HG02759 (cell line): ENCODE measurements around the gene ZBTB18.

ENCODE experiments used
- ATAC-seq: cut with Tn5 transposase; IDR thresholded peaks from one replicate; pipeline ENCODE4 v1.9.1; 2021; ENCODE audit warnings: mild to moderate bottlenecking, moderate library complexity; ENCODE audit not compliant: unreplicated experiment

The ZBTB18 gene

DNA sequence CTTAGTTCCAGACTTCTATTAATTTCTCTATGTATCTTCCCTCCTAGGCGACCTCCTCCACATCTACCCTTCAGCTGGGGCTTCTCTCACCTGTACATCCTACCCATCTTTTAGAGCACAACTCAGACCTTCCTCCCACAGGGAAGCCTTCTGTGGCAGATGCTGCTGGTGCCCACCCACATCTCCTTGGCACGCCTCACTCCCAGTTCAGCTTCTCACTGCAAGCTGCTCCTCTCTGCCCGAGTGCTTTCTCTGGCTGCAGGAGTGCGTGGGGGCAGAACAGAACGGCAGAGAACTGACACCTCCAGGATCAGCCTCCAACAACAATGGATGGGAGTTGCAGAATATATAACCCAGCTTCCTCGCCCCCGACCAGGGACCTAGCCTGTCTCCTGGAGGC is 36.5 kb downstream of the ZBTB18 start:
- ATAC-seq: no peak

DNA sequence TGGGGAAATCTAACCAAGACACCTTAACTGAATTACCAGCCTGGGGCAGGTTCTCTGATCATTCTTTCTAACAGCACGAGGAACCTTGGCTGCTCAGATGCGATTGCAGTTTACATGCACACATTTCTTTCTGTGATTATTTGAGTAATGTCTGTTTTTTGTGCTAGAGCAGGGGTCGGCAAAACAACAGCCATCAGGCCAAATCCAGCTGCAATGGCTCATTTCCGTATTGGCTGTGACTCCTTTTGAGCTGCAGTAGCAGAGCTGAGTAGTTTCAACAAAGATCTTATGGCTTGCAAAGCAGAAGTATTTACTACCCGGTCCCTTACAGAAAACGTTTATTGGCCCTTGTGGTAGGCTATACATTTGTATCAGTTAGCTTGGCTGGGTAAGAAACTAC is 37.1 kb downstream of the ZBTB18 start:
- ATAC-seq: no peak

DNA sequence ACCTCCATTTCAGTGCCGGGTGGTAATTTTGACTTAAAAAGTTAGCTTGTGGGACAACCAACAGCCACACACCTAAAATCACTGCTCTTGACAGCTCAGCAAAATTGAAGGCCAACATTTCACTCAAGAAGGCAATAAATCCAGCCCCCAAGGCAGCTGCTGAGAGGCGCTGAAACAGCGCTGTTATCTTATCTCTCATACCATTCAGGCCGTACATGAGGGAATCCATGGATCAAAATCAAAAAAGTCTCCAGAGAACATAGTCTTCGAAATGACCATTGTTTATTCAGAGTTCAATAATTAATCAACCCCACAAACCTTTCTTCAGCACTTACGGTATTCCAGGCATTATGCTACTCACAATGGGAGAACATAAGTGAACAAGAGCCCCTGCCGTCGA is 38.5 kb downstream of the ZBTB18 start:
- no peak for ATAC-seq

DNA sequence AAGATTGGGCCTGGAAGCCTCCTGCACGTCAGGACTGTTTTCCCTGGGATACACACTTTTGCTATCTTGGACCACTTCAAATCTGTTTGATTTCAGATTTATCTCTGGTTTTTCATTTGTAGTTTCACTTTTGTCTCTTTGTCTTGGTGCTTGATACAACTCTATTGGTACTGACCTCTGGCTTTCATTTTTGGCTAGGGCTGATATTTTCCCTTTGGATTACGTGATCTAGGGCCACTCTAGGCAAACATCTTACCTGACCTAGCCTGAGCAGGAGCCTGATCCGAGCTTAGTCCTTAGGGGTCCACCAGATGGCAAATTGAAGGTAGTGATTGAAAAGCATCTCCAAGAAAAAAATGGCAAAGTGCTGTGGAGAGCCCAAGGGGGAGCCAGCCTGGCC is 39.6 kb downstream of the ZBTB18 start:
- no peak for ATAC-seq

DNA sequence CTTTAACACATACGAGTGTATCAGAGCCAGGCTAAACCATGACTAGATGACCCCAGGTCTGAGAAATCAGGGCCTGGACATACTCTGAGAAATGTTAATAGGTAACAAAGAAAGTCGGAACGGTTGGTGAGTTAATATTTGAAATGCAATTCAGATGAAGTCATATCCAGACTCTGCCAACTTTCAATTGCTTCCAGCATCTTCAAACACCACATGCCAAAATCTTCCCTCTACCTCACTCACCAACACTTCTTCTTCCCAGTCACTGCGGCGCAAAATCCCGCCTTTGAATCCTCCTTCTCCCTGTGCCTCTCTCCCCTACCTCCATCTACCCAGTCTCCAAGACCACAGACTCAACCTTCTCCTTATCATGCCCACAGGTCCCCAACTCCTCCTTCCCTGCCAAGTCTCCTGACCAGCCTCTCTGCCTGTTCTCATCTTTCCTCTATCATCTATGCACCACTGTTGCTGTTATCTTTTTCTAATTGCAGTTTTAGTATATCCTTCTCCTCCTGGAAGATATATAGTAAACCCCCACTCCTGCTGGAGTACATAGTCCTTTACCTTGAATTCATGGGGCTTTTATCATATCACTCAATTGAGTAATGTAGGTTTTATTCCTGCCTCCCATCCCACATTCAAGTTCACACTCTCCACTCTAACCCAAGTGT is 41.3 kb downstream of the ZBTB18 start:
- ATAC-seq: no peak

DNA sequence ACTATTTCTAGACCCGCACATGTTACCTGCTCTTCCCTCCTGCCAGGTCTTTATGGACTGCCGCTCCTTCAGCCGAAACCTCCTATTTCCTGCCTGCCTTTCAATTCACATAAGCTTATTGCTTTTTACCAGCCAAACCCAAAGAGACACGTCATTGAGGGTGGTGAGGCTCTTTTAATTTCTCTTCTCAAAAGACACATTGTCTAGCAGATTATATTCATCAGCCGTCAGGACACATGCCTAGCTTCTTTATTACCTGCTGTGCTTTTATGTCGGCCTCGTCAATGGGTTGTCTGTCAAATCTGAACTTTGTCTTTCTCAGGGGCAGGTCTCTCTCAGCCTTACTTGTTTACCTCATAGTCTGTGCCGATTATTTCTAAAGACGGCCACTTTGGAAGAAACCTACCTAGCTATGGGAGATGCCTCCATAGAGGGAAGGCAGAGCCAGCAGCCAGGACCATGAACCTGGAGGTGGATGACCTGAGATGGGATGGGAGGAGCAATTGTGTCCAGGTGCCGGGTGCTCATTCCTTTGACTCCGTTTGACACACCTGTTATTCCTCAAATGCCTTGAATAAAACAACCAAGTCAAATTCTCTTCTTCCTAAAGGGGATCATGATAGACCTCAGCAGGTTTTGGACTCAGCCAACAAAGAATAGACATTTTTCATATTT is 42.0 kb downstream of the ZBTB18 start:
- no peak for ATAC-seq

DNA sequence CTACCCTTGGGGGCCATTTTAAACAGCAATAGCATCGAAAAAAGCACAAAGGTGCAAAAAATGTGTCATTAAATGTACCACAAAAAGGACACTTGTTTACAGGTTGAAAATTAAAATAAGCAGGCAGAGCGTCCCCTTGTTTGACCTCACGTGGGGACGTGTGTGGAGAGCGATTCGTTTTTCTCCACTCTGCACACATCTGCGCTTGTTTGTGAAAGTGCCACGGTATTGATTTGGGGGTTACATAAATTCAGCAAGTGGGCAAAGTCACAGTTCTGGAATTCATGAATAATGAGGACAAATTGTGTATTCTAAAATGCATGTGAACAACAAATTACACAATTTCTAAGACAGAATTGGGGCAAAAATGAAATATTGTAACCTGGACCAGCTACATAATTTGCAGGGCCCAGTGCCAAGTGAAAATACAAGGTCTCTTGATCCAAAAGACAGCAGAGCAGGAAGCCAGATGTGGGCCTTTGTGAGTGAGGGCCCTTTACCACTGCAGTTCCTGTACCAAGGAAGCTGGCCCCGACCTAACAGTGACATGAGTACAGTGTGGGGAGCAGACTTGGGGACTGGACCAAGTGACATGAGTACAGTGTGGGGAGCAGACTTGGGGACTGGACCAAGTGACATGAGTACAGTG is 43.9 kb downstream of the ZBTB18 start:
- no peak for ATAC-seq

DNA sequence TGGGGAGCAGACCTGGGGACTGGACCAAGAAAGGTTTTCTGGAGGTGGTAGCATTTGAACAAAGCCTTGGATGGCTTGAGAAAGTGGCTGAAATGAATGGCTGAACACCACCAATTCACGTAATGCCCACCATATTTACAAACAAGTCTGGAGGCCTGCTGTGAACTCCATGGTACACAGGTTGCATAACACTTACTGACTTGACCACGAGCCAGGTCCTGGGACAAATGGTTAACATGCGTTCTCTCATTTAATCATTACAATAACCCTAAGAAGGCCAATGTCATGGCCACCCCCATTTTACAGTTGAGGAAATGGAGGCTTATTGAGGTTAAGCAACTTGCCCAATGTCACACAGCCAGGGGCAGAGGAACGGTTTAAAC is 44.4 kb downstream of the ZBTB18 start:
- no peak for ATAC-seq

DNA sequence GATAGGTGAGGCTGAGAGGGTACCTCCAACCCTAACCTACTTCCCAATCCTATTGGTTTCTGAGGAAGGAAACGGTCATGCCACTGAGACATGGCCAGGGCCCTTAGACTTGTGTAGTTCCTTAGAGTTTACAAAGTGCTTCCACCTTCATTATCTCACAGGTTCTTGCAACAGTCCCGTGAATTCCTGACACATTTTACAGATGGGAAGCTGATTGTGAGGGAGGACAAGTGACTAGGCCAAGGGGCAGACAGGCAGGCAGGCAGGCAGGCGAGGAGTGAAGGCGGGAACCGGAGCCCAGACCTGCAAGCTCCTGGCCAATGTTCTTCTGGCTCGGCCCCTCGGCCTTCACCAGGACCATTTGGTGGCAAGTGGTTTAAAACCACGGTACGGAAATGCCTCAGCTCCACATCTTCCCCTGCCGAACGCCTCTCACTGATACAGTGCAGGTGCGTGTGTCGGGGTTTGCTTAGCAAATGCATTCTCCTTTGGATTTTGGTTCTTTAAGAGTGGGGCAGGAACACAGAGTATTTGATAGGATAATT is 45.1 kb downstream of the ZBTB18 start:
- no peak for ATAC-seq

DNA sequence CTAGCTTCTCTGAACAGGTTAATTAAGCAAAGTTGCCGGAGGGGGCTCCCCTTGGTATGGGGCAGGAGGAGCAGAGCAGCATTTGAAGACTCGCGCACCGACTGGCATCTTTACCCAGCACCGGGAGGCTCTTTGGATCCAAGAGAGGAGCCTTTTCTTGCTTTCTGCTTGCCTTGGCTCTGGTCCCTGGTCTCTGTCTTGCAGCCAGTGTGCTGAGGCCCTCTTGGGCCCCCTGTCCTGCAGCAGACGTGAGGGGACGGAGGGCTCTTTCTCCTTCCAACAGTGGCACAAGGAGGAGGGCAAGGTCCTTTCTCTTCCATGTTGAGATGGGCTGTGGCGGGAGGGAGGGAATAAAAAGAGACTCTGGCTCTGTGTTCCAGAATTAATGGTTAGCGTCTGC is 45.6 kb downstream of the ZBTB18 start:
- no peak for ATAC-seq

DNA sequence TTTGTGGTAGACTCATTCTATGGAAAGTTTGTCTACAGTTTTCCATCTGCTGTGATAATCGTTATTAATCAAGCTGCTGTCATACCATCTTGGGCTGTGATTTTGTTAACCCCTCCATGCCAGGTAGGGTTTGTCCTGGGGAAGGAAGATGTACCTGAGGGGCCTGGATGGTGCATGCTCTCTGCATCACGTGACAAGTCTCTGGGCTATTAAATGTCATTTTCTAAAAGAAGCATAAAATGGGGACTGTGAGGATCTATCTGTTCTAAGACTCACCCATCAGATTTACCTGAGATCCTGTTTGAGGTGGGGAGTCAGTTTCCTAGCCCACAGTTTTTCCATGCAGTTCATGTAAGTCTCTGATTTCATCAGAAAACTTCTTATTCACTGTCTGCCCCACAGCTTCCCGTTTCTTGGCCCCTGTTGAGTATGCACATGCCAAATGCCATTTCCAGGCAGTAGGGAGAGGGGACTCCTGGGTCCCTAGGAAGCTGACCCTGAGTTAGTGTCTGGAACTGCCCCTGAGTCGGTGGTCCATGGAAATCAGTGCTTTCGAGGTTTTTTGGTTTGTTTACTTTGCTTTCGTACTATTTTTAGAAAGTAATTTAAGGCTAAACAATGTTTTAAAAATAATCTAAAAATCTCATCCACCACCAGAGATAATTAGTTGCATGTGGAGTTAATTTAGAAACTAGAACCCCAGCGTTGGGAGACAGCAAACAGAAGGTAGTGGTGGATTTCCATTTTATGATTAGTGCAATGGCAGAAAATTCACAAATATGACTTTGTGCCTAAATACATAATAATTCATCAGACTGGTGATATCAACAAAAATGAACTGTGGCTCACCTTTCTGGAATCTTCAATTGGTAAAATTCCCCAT is 46.7 kb downstream of the ZBTB18 start:
- no peak for ATAC-seq

DNA sequence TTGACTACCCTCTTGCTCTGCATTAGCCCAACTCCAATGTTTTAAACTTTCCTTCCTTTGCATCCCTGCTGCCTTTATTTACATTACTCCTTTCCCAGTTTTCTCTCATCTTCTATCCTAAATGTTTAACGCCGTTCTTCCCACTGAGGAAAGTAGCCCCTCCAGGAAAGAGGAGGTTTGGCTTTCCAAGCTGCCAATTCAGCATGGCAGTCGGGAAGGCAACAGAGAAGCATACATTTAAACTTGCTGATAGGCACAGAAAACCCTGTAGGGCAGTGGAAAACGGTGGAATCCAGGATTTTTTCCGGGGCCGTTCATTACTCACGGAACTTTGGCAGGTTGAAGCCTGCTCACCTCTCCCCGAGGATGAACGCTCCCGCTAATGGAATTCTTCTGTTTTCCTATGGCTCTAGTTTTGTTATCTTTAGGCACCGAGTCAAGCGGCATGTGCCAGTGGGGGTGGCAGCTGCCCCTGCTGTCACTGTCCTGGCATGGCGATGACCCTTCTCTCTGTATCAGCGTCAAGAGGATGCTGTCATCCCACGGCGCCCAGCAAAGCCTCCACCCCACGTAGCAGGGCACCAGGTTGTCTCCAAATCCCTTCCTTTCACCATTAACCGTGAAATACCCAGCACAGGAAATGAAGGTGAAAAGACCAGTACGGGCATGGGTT is 48.3 kb downstream of the ZBTB18 start:
- no peak for ATAC-seq

DNA sequence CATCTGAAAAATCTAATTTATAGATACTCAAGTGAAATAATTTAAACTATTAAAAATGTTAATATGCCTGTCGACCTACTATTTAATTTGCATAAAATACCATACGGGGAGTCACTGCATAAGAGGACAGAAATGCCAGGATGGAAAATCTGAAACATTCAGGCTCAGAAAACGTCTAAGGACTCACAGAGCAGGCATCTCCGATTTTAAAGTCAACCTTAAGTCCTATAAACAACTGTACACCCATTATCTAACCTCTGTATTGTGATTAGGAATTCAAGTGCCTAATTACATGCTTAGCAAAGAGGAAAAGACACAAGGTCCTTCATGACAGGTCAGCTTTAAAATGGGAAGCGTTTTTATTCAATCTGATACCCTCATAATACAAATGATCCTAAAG is 49.2 kb downstream of the ZBTB18 start:
- ATAC-seq: no peak

DNA sequence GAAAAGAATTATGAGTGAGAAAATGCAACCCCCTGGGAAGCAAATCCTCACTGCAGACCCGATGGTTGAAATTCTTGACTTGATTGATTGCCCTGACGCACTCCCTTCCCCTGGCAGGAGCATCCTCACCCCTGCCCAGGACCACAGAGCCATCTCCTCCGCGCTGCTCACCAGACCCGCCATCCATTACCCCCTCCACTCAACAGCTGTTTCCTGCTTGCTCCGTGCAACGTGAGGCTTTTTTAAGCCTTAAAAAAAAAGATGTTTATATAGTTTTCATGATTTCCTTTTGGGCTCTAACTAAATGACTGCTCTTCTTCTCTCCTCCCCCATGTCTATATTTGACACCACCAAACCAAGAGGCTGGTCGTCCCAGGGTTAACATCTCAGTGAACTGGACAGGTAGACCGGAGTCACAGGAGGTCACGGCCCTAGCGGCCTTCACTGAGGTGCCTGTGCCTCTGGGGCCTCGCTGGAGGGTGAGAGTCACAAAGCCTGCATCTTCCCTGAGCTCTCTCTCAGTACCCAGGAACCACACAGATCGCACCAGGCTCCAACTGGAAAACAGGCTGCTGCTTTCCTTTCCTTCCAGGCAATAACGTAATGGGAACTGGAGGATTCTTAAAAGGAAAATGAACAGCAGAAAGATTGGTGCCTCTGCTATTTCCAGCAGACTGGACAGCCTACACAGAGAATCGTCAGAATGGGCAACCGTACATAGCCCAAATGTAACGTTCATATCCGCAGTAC is 49.8 kb downstream of the ZBTB18 start:
- no peak for ATAC-seq

DNA sequence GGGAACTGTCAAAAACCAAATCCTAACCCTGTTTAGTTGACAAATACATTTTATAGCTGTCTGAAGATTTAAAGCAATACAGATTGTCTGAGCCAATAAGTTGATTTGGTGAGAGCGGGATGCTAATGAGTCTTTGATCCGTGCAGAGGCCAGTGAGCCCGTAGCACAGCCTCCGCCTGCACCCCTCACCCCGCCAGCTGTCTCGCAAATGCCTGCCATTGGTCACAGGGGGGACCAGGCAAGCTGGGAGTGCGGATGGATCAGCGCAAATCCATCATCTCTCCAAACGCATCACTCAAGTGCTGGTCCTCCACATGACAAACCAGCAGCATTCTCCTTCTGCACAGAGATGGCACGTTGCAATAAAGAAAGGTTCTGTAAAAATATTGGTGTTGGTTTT is 51.0 kb downstream of the ZBTB18 start:
- no peak for ATAC-seq

DNA sequence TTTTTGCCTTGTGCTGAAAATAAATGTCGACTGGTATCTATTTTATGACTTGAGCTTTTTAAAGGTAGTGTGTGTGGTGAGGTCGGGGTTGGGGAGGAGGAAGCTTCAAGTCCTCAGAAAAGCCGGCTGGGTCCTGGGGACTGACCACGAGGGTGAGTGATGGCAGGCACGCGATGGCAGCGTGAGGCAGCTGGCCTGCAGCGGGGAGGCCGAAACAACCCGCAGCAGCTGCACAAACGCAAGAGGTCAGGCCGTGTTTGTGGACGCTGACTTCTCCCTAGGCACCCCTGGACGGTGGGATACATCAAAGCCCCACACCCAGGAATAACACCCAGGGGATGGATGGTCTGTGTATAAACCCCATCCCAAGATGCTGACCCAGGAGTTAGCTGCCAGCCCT is 51.4 kb downstream of the ZBTB18 start:
- no peak for ATAC-seq

DNA sequence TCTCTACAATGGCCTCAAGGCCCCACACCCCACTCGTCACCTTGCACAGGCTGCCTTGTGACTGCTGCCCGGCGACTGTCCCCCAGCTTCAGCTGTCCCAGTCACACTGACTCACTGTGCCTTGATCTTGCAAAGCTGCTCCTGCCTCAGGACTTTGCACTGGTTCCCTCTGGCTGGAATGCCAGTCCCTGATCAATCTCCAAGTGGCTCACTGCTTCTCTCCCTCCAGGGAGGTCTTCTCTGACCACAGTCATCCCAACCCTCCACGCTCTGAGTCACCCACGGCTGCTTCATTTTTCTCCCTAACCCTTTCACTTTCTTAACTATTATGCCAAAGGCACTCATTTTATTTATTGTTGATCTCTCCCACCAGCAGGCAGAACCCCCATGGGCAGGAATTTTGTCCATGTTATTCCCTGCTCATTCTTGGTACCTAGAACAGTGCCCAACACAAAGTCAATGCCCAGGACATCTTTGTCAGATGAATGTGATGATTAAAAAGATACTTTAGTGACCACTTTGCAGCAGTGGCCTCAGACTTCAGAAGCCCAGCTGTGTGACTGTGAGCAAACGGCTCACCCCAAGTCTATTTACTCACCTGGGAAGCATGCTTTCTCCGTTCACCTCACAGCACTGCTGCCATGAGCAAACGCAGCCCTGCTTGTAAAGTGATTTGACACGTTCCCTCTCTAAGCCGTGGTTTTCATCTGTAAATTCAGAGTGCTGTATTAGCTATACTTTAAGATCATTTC is 53.4 kb downstream of the ZBTB18 start:
- ATAC-seq: no peak

DNA sequence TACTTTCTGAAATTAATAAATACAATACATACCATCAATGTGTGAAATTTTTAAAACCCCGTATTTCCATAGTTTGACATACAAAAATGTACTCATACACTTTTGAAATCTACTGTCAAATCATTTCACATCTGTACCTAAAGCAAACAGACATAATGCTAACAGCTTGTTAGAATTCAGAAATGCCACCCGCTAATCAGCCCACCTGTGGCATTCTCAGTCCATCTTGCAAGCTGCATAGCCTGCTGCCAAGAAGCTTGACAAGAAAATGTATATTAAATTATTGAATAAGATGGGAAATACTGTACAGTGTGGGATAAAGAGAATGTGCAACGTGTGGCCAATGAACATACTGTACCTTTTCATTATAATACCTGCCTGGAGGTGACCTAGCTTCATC is 55.1 kb downstream of the ZBTB18 start:
- no peak for ATAC-seq
